GM12878 (cell line): ENCODE results near the gene DPYSL4.

Source experiments
- BHLHE40 ChIP-seq, 2 experiments: fragments of 450-650 bp in 1 of 2; IDR thresholded peaks; 2 replicates each; pipeline ENCODE4 v1.6.1; 2011 to 2017; ENCODE audit warnings: low read depth in 2 of 2, borderline replicate concordance in 1 of 2, improper control_type of control experiment in 1 of 2, low read length in 1 of 2, mild to moderate bottlenecking in 1 of 2
- BMI1 ChIP-seq: fragments of 450-650 bp; IDR thresholded peaks from 2 replicates; pipeline ENCODE4 v1.6.1; 2016; ENCODE audit warnings: mild to moderate bottlenecking, moderate library complexity, borderline replicate concordance
- BRCA1 ChIP-seq: IDR thresholded peaks from 2 replicates; pipeline ENCODE4 v1.6.1; 2011; ENCODE audit warnings: low read depth, low read length, improper control_type of control experiment
- DPF2 ChIP-seq: fragments of 450-650 bp; IDR thresholded peaks from 2 replicates; pipeline ENCODE4 v1.6.1; 2017; ENCODE audit warnings: mild to moderate bottlenecking
- JUNB ChIP-seq: IDR thresholded peaks from 2 replicates; pipeline ENCODE4 v1.6.1; 2016; ENCODE audit warnings: antibody characterized with exemption, mild to moderate bottlenecking
- NFYB ChIP-seq: IDR thresholded peaks from 2 replicates; pipeline ENCODE4 v1.6.1; 2011; ENCODE audit warnings: low read depth, mild to moderate bottlenecking, low read length, improper control_type of control experiment, moderate library complexity; ENCODE audit not compliant: insufficient read depth
- POLR2AphosphoS2 ChIP-seq: IDR thresholded peaks from 2 replicates; pipeline ENCODE4 v1.6.1; 2011; ENCODE audit warnings: low read depth, mild to moderate bottlenecking, low read length, improper control_type of control experiment, moderate library complexity
- RELA ChIP-seq: fragments of 450-650 bp; IDR thresholded peaks from 2 replicates; pipeline ENCODE4 v1.8.0; 2014; ENCODE audit warnings: borderline replicate concordance; ENCODE audit not compliant: partially characterized antibody
- TAF1 ChIP-seq: IDR thresholded peaks from 2 replicates; pipeline ENCODE4 v1.6.1; 2011; ENCODE audit warnings: mild to moderate bottlenecking, low read depth, low read length, borderline replicate concordance
- TF ChIP-seq, protein P1 (sequence below), 3 experiments: IDR thresholded peaks in 2 of 3; conservative IDR thresholded peaks in 1 of 3; 2 replicates each; pipeline ENCODE4 v1.5.1; 2011; ENCODE audit warnings: low read depth in 3 of 3, low read length in 3 of 3, mild to moderate bottlenecking in 3 of 3, control low read depth in 2 of 3, moderate library complexity in 2 of 3, inconsistent platforms in 1 of 3, mixed read lengths in 1 of 3; ENCODE audit not compliant: control insufficient read depth in 2 of 3, insufficient read depth in 1 of 3; ENCODE audit errors: extremely low read depth in 1 of 3

GRCh38 chr10:132253092-132253687 lies 66.4 kb downstream of the DPYSL4 start:
- TF ChIP-seq, protein P1, sequence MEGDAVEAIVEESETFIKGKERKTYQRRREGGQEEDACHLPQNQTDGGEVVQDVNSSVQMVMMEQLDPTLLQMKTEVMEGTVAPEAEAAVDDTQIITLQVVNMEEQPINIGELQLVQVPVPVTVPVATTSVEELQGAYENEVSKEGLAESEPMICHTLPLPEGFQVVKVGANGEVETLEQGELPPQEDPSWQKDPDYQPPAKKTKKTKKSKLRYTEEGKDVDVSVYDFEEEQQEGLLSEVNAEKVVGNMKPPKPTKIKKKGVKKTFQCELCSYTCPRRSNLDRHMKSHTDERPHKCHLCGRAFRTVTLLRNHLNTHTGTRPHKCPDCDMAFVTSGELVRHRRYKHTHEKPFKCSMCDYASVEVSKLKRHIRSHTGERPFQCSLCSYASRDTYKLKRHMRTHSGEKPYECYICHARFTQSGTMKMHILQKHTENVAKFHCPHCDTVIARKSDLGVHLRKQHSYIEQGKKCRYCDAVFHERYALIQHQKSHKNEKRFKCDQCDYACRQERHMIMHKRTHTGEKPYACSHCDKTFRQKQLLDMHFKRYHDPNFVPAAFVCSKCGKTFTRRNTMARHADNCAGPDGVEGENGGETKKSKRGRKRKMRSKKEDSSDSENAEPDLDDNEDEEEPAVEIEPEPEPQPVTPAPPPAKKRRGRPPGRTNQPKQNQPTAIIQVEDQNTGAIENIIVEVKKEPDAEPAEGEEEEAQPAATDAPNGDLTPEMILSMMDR (IDR thresholded peaks at IDR 0.05 in 2 of 3, conservative IDR thresholded peaks at IDR 0.05 in 1 of 3; ENCODE audit: control insufficient read depth in 2 of 3, extremely low read depth in 1 of 3, insufficient read depth in 1 of 3, low read depth in 3 of 3, low read length in 3 of 3) = no peak
- TF ChIP-seq NFYB = no peak
- no peak for TF ChIP-seq BMI1
- no peak for TF ChIP-seq POLR2AphosphoS2
- TF ChIP-seq BRCA1 = no peak
- no peak for TF ChIP-seq RELA
- TF ChIP-seq BHLHE40 (IDR thresholded peaks at IDR 0.05; ENCODE audit: borderline replicate concordance in 1 of 2, low read depth in 2 of 2, low read length in 1 of 2) = no peak
- TF ChIP-seq DPF2 = no peak
- no peak for TF ChIP-seq JUNB
- no peak for TF ChIP-seq TAF1
